GM12892 (cell line): Measurements from ENCODE around the gene IMMT.

ENCODE experiments used
- DNase-seq: peaks from one replicate; pipeline ENCODE4 v3.0.0; 2011; ENCODE audit not compliant: insufficient read length
- FAIRE-seq: peaks from 2 replicates; lab custom pipeline; 2011; peaks lifted over from hg19 to GRCh38; lab: Jason Lieb, UNC
- POLR2A ChIP-seq: IDR thresholded peaks from 2 replicates; pipeline ENCODE4 v1.6.1; 2011; ENCODE audit warnings: low read depth, low read length, control low read depth
- POLR2AphosphoS5 ChIP-seq: IDR thresholded peaks from 2 replicates; pipeline ENCODE4 v1.6.1; 2011; ENCODE audit warnings: low read depth, low read length, control low read depth
- TAF1 ChIP-seq: IDR thresholded peaks from 2 replicates; pipeline ENCODE4 v1.6.1; 2011; ENCODE audit warnings: low read depth, mild to moderate bottlenecking, control low read depth, low read length, borderline replicate concordance

IMMT gene

GRCh38 chr2:86185517-86186212 is 9.6 kb downstream of the IMMT start:
- no peak for FAIRE-seq
- DNase-seq, result no peak
- no peak for TF ChIP-seq POLR2AphosphoS5
- no peak for TF ChIP-seq TAF1
- TF ChIP-seq POLR2A, result no peak

GRCh38 chr2:86176597-86176996 is 18.7 kb downstream of the IMMT start:
- TF ChIP-seq POLR2AphosphoS5 (no peak), POLR2A (no peak), TAF1 (no peak)

DNA sequence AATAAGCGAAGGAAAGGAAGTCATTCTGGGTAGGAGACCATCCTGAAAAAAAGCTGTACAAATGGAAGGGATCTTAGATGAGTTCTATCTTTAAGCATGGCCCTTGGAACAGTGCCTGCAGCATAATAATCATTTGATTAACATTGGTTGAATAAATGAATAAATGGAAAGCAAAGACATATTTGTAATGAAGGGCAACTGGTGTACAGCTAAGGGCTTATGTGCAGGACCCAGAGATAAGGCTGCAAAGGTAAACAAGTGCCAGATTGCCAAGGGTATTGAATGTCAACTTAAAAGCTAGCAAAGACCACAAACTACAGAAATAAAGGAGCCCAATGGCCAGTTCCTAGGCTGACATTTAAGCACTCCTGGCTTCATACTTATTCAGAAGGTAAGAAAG is 19.4 kb downstream of the IMMT start:
- DNase-seq (no peak), FAIRE-seq (no peak)
- TF ChIP-seq TAF1, result no peak
- no peak for TF ChIP-seq POLR2AphosphoS5

More at GRCh38 chr2:86176597-86176996, 18.7 kb downstream of the IMMT start:
- FAIRE-seq, result no peak
- DNase-seq, result no peak

DNA sequence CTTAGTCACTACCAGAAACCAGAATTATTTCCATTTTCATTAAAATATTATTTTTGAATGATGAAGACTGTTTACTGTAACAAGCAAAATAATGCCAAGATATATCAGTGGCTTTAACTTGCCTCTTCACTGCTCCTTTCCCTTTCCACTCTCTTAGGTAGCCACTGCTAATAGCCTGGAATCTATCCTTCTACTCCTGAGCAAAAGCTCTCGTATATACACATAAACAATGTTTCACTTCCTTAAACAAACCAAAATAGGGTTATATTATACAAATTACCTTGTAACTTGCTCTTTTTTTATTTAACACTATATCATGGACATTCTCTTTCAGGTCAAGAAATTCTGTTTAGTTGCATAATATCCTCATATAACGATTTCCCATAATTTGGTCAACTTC is 20.8 kb downstream of the IMMT start:
- DNase-seq (no peak), FAIRE-seq (no peak)
- TF ChIP-seq POLR2A (no peak), POLR2AphosphoS5 (no peak), TAF1 (no peak)

DNA sequence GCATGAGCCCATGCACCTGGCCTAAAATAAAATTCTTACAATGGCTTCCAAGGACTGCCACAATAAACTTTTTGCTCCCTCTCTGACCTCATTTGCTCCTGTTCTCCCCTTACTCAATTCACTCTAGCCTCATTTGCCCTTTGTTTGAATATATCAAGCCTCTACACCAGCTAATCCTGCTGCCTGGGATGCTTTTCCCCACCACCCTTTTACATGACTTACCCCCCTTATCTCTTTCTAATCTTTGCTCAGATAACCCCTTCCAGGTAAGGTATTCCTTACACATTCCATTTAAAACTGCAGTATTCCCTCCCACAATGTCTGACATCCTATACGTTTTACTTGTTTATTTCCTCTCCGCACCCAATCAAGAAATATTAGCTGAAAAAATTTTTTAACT is 22.7 kb downstream of the IMMT start:
- DNase-seq (no peak), FAIRE-seq (no peak)
- TF ChIP-seq POLR2A (no peak), POLR2AphosphoS5 (no peak), TAF1 (no peak)

DNA sequence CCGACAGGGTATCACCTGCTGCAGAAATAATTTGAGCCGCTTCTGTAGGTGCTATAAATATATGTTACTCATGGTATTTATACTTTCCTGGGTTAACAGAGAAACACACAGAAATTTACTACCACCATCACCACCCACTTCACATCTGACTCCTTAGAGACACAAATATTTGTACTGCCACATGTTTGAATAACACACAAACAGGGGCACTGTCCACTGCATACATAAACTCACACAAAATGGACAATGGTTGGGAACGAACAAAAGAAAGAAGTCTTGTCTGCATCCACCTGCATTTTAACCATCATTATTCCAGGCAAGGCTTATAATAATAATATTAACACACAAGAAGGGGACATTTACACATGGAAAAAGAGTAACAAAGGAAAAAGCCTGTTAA is 24.0 kb downstream of the IMMT start:
- DNase-seq (no peak), FAIRE-seq (no peak)
- no peak for TF ChIP-seq TAF1
- TF ChIP-seq POLR2A, result no peak
- TF ChIP-seq POLR2AphosphoS5, result no peak

DNA sequence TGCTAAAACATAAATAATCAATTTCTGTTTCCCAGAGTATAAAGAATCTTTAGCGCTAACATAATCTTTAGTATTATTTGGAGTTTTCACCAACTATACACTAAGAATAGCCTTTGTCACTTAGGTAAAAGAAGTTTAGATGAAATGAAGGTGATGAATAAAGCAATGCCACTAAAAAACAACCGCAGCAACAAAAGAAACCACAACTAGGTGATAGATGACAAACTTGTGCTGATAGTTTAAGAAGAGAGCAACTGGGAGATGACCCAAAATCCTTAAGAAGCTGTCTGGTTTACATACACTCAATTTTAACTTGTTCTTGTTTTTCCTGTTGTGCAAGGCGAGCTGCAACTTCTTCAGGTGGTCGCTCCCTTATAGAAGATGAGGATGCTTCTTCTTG is 24.8 kb downstream of the IMMT start:
- FAIRE-seq, result no peak
- TF ChIP-seq POLR2A (no peak), POLR2AphosphoS5 (no peak), TAF1 (no peak)
- DNase-seq, result no peak

GRCh38 chr2:86160156-86160952 is 34.9 kb downstream of the IMMT start:
- TF ChIP-seq POLR2A, result no peak
- no peak for FAIRE-seq

DNA sequence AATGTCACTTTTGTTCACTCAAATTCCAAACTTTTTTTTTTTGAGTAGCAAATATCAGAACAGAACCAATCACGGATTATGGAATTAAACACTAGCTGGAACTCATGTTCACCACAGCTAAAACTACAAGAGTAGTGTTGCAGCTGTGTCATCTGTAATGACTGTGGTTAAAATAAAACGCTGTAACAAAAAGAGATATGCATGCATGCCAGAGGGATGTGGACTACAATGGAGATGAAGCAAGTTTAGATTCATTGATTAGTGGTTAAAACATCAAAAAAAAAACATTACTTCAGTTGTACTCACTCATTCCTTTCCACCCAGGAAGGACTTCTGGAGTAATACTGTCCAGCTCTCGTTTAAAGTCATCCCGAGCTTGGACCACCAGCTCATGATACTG is 37.0 kb downstream of the IMMT start:
- TF ChIP-seq POLR2A (no peak), POLR2AphosphoS5 (no peak), TAF1 (no peak)
- no peak for FAIRE-seq

More at GRCh38 chr2:86160156-86160952, 34.9 kb downstream of the IMMT start:
- no peak for DNase-seq

DNA sequence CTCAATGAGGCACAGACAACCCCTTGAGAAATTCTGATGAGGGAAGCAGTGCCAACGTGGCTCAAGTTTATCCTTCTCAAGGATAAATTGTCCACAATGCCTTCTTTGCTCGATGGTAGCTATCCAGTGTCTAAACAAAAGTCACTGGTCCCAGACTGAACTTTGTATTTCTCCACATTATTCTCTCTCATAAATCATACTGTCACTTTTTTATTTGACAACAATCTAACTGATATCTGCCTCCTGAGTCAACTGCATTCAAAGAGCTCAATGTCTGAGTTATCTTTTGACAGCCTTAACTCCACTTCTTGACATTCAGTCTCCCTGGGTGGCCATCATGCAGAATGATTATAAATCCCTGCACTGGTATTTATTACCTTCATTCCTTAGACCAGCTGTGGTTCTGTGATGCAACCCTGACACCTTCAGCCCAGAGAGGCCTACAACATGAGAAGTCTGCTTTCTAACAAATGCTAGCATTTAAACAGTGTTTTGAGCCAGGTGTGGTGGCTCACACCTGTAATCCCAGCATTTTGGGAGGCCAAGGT is 38.2 kb downstream of the IMMT start:
- no peak for FAIRE-seq
- TF ChIP-seq TAF1 (no peak), POLR2A (no peak)
- no peak for DNase-seq

More for the DNA sequence above, 37.0 kb downstream of the IMMT start:
- no peak for DNase-seq

GRCh38 chr2:86150502-86150901 is 44.8 kb downstream of the IMMT start:
- no peak for FAIRE-seq
- TF ChIP-seq TAF1, result no peak
- 0 out of 2 replicates have a peak, but pooled peaks have one; percentile 25 for TF ChIP-seq POLR2AphosphoS5
- no peak for DNase-seq

- no peak for DNase-seq
- no peak for FAIRE-seq
- TF ChIP-seq POLR2AphosphoS5 (no peak), POLR2A (no peak), TAF1 (no peak)
Measured at GRCh38 chr2:86147793-86148192, 47.5 kb downstream of the IMMT start.
